Kidney (tissue), 14 donors: ENCODE measurements around the gene COX8C. TPM values are rescaled to one million over a fixed set of nuclear protein-coding genes. Genes with fewer than 3 reads are reported as not detected.

Experiments used
- DNase-seq, 5 donors: peaks; one replicate each; pipeline ENCODE4 v3.0.0-alpha.2; 2013 to 2020
- FAIRE-seq: peaks from 2 replicates; lab custom pipeline; 2012; peaks lifted over from hg19 to GRCh38; lab: Jason Lieb, UNC
- H3K27ac ChIP-seq, 2 donors: one replicate each; pipeline ENCODE4 v1.7.0; 2013; ENCODE audit warnings: low read depth in 2 of 2, low read length in 2 of 2, inconsistent platforms in 1 of 2
- H3K27me3 ChIP-seq: one replicate; pipeline ENCODE4 v1.7.1; 2013; ENCODE audit warnings: low read length, inconsistent platforms; ENCODE audit not compliant: control insufficient read depth, insufficient read depth
- H3K36me3 ChIP-seq, 3 donors: one replicate each; pipeline versions ENCODE4 v1.7.0 to v1.7.1; 2013; ENCODE audit warnings: low read length in 3 of 3, control low read depth in 1 of 3, inconsistent platforms in 1 of 3; ENCODE audit not compliant: insufficient read depth in 3 of 3, control insufficient read depth in 2 of 3
- H3K4me1 ChIP-seq, 3 donors: one replicate each; pipeline versions ENCODE4 v1.7.0 to v1.7.1; 2013; ENCODE audit warnings: low read length in 3 of 3, inconsistent platforms in 1 of 3, low read depth in 1 of 3; ENCODE audit not compliant: control insufficient read depth in 2 of 3, insufficient read depth in 2 of 3
- H3K4me3 ChIP-seq, 3 donors: one replicate each; pipeline versions ENCODE4 v1.7.0 to v1.8.1; 2013; ENCODE audit warnings: low read length in 3 of 3, control low read depth in 1 of 3, inconsistent platforms in 1 of 3
- H3K9ac ChIP-seq, 3 donors: one replicate each; pipeline versions ENCODE4 v1.7.0 to v1.7.1; 2013; ENCODE audit warnings: low read length in 3 of 3, control low read depth in 1 of 3, inconsistent platforms in 1 of 3
- H3K9me3 ChIP-seq, 3 donors: one replicate each; pipeline versions ENCODE4 v1.7.0 to v1.7.1; 2013; ENCODE audit warnings: low read length in 3 of 3, control low read depth in 1 of 3, inconsistent platforms in 1 of 3; ENCODE audit not compliant: control insufficient read depth in 2 of 3, insufficient read depth in 1 of 3
- intact Hi-C: fragments of 100-400 bp; cut with DNase I; formaldehyde crosslinking; loops from one replicate; pipeline ENCODE4 v1.11.1; 2022
- polyA plus RNA-seq: library from polyadenylated mRNA; stranded (reverse); fragments of 350-450 nt; fragmentation: Illumina TruSeq; extraction: RNeasy Lipid Tissue Mini Kit (QIAGEN cat#74804); gene quantifications from one replicate; pipeline ENCODE4 v1.2.3, GENCODE V29; 2014; ENCODE audit warnings: low read depth, low replicate concordance; ENCODE audit not compliant: insufficient read depth
- total RNA-seq: library from RNA; stranded (reverse); fragmentation: NEBNext Ultra II Directional; extraction: Animal tissue kit (Norgen Biotek cat#: 25700); gene quantifications from one replicate; pipeline ENCODE4 v1.2.1, GENCODE V29; 2021
- TF ChIP-seq, protein P1 (sequence below): IDR thresholded peaks from 3 replicates; pipeline ENCODE4 v1.5.1; 2012; ENCODE audit warnings: mild to moderate bottlenecking, moderate library complexity, borderline replicate concordance; ENCODE audit not compliant: insufficient read depth; ENCODE audit errors: extremely low read depth
- donor health status: control.
- donor health status: control.
- donor health status: control.
- donor health status: control.
- donor health status: control.
- donor health status: DM: yes; HTN: yes; CAD: no.
- donor health status: Normal renal cell carcinoma (clear cell type).

COX8C gene
- total and polyA plus RNA-seq, 2 donors from 2014 or later, result not detected

DNA sequence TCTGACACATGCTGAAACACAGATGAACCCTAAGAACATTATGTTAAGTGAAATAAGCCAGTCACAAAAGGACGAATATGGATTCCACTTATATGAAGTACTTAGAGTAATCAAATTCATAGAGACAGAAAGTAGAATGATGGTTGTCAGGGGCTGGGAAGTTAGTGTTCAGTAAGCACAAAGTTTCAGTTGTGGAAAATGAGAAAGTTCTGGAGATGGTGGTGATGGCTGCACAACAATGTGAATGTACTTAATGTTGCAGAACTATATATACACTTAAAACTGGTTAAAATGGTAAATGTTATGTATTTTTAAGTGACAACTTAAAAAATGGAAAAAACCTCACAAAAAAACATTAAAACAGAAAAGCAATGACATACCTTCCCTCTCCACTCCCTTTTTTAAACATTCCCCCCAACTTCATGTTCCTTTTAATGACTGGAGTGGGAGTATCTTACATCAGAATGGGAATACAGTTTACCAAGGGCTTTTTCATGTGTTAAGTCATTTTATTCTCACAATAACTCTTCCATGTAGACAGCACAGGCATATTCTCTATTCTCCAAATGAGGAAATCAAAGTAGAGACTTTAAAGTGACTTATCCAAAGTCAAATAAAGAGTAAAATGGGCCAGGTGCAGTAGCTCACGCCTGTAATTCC, 38.2 kb upstream of the COX8C start:
- Histone ChIP-seq H3K27me3 (no peaks in the 10 kb centered on the region), H3K27ac (no peak overlapping the region), H3K4me1 (peaks cover 0 to 21% (median 9%) of the 10 kb centered on the region in 3 donors), H3K4me3 (no peak overlapping the region), H3K9me3 (no peaks in the 10 kb centered on the region), H3K9ac (no peak overlapping the region), H3K36me3 (no peaks in the 10 kb centered on the region)
- TF ChIP-seq, protein P1, sequence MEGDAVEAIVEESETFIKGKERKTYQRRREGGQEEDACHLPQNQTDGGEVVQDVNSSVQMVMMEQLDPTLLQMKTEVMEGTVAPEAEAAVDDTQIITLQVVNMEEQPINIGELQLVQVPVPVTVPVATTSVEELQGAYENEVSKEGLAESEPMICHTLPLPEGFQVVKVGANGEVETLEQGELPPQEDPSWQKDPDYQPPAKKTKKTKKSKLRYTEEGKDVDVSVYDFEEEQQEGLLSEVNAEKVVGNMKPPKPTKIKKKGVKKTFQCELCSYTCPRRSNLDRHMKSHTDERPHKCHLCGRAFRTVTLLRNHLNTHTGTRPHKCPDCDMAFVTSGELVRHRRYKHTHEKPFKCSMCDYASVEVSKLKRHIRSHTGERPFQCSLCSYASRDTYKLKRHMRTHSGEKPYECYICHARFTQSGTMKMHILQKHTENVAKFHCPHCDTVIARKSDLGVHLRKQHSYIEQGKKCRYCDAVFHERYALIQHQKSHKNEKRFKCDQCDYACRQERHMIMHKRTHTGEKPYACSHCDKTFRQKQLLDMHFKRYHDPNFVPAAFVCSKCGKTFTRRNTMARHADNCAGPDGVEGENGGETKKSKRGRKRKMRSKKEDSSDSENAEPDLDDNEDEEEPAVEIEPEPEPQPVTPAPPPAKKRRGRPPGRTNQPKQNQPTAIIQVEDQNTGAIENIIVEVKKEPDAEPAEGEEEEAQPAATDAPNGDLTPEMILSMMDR, result no peak
- intact Hi-C loops, result no loop called here
- DNase-seq (no peak), FAIRE-seq (no peak)

GRCh38 chr14:93309427-93309966, 37.5 kb upstream of the COX8C start:
- no peak for FAIRE-seq
- Histone ChIP-seq H3K4me3 (no peak overlapping the region), H3K9ac (no peak overlapping the region), H3K9me3 (no peaks in the 10 kb centered on the region), H3K36me3 (no peaks in the 10 kb centered on the region), H3K4me1 (peaks cover 0 to 18% (median 9%) of the 10 kb centered on the region in 3 donors), H3K27me3 (no peaks in the 10 kb centered on the region), H3K27ac (no peak overlapping the region)
- no peak for DNase-seq
- intact Hi-C loops, result no loop called here
- TF ChIP-seq, protein P1, result no peak

GRCh38 chr14:93311082-93311481, 35.9 kb upstream of the COX8C start:
- Histone ChIP-seq H3K27ac (no peak overlapping the region), H3K9me3 (no peaks in the 10 kb centered on the region), H3K27me3 (no peaks in the 10 kb centered on the region), H3K4me3 (no peak overlapping the region), H3K9ac (no peak overlapping the region), H3K36me3 (peaks cover 0 to 2% (median 0%) of the 10 kb centered on the region in 3 donors), H3K4me1 (peaks cover 0 to 9% (median 7%) of the 10 kb centered on the region in 3 donors)
- TF ChIP-seq, protein P1, result no peak
- FAIRE-seq (no peak), DNase-seq (no peak)
- intact Hi-C loops, result no loop called here
